ENCODE results near the gene CCDC9.

DNA sequence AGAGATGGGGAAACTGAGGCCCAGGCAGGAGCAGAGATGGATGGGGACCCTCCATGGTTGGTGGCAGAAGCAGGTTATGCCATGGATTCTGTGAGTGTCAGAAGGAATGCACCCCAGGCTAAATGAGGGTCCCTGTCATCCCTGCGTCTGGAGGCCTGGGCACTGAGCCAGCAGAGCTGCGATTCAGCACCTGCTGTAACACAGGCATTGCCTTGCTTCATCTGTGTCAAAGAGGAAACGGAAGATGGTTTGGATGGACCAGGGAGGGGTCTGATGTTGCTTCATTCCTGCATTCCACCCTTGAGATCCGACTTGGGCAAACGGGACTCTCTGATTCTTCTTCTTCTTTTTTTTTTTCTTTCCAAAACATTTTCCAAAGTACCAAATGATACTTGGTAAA, 54.5 kb downstream of the CCDC9 start:
- TF ChIP-seq, protein P1, sequence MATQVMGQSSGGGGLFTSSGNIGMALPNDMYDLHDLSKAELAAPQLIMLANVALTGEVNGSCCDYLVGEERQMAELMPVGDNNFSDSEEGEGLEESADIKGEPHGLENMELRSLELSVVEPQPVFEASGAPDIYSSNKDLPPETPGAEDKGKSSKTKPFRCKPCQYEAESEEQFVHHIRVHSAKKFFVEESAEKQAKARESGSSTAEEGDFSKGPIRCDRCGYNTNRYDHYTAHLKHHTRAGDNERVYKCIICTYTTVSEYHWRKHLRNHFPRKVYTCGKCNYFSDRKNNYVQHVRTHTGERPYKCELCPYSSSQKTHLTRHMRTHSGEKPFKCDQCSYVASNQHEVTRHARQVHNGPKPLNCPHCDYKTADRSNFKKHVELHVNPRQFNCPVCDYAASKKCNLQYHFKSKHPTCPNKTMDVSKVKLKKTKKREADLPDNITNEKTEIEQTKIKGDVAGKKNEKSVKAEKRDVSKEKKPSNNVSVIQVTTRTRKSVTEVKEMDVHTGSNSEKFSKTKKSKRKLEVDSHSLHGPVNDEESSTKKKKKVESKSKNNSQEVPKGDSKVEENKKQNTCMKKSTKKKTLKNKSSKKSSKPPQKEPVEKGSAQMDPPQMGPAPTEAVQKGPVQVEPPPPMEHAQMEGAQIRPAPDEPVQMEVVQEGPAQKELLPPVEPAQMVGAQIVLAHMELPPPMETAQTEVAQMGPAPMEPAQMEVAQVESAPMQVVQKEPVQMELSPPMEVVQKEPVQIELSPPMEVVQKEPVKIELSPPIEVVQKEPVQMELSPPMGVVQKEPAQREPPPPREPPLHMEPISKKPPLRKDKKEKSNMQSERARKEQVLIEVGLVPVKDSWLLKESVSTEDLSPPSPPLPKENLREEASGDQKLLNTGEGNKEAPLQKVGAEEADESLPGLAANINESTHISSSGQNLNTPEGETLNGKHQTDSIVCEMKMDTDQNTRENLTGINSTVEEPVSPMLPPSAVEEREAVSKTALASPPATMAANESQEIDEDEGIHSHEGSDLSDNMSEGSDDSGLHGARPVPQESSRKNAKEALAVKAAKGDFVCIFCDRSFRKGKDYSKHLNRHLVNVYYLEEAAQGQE (IDR thresholded peaks at IDR 0.05; ENCODE audit: insufficient read depth in 1 of 2, low read depth in 2 of 2, low read length in 2 of 2): no peak
- TF ChIP-seq POLR2AphosphoS5 (IDR thresholded peaks at IDR 0.05; ENCODE audit: low read depth, low read length) (no peak), TAF1 (IDR thresholded peaks at IDR 0.05; ENCODE audit: borderline replicate concordance, insufficient read depth, low read length) (no peak)

Data from PFSK-1 (cell line).